GM21526 (cell line): Measurements from ENCODE around the gene ICAM3.
A peak's percentile ranks its signal among the peaks of the same experiment; 100 is the strongest.

ENCODE experiments used
- ATAC-seq: cut with Tn5 transposase; IDR thresholded peaks from one replicate; pipeline ENCODE4 v1.9.1; 2021; ENCODE audit warnings: moderate library complexity; ENCODE audit not compliant: unreplicated experiment, low FRiP score

Gene ICAM3

DNA sequence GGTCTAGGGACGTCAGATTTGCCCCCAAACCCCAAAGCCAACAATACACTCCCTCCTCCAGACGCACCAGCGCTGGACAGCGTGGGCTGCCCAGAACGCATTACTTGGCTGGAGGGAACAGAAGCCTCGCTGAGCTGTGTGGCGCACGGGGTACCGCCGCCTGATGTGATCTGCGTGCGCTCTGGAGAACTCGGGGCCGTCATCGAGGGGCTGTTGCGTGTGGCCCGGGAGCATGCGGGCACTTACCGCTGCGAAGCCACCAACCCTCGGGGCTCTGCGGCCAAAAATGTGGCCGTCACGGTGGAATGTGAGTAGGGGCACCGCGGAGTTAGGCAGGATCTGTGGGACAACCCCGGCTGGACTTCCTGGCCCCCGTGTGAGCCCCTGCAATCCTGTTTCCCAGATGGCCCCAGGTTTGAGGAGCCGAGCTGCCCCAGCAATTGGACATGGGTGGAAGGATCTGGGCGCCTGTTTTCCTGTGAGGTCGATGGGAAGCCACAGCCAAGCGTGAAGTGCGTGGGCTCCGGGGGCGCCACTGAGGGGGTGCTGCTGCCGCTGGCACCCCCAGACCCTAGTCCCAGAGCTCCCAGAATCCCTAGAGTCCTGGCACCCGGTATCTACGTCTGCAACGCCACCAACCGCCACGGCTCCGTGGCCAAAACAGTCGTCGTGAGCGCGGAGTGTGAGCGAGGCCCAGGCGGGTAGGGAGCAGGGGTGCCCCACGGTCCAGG, 45.6 kb downstream of the ICAM3 start:
- no peak for ATAC-seq

DNA sequence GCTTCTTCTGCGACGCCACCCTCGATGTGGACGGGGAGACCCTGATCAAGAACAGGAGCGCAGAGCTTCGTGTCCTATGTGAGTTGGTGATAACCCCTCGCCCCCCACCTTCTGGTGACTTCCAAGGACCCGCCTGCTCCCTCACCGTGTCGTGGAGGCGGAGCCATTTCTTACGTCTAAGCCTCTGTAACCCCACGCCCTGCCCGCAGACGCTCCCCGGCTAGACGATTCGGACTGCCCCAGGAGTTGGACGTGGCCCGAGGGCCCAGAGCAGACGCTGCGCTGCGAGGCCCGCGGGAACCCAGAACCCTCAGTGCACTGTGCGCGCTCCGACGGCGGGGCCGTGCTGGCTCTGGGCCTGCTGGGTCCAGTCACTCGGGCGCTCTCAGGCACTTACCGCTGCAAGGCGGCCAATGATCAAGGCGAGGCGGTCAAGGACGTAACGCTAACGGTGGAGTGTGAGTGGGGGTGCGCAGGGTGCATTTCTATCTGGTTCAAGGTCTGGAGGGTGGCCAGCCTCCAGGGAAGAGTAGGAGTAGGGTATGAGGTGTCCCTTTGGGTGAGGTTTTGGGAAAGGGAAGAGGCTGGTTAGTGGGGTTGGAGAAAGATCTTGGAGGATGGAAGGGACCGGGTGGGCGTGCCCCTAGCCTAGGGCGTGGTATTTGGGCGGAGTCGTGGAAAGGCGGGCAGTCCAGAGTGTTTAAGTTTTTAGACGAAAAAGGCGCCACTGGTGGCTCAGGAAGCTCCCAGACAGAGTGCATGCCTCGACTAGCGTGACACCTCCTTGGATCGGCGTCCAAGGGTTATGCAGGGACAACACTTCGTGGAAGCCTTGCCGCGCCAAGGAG, 46.4 kb downstream of the ICAM3 start:
- ATAC-seq = no peak

DNA sequence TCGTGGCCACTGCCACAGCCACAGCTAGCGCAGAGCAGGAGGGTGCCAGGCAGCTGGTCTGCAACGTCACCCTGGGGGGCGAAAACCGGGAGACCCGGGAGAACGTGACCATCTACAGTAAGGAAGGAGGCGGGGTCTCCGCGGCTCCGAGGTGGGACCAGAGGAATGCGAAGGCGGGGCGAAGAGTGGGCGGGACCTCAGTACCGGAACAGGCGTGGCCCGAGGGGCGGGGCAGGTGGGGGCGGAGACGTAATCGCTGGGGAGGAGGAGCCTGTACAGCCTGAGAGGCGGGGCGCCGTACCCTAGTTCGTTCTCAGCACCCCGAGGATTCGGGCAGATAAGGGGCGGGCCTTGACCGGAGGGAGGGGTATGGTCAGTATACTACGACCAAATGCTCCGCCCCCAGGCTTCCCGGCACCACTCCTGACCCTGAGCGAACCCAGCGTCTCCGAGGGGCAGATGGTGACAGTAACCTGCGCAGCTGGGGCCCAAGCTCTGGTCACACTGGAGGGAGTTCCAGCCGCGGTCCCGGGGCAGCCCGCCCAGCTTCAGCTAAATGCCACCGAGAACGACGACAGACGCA, 47.1 kb downstream of the ICAM3 start:
- ATAC-seq = peak; percentile 38

DNA sequence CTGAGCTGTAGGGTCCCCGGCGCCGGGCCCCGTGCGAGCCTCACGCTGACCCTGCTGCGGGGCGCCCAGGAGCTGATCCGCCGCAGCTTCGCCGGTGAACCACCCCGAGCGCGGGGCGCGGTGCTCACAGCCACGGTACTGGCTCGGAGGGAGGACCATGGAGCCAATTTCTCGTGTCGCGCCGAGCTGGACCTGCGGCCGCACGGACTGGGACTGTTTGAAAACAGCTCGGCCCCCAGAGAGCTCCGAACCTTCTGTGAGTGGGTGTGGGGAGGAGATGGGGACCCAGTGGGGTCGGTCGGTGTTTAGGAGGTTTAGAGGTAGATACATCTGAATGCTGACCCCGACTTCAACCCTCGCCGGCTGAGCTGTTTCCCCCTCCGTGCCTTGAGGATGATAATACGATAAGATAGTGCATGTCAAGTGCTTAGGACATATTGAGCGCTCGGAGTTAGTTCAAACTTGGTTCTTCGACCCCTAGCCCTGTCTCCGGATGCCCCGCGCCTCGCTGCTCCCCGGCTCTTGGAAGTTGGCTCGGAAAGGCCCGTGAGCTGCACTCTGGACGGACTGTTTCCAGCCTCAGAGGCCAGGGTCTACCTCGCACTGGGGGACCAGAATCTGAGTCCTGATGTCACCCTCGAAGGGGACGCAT, 47.7 kb downstream of the ICAM3 start:
- no peak for ATAC-seq

DNA sequence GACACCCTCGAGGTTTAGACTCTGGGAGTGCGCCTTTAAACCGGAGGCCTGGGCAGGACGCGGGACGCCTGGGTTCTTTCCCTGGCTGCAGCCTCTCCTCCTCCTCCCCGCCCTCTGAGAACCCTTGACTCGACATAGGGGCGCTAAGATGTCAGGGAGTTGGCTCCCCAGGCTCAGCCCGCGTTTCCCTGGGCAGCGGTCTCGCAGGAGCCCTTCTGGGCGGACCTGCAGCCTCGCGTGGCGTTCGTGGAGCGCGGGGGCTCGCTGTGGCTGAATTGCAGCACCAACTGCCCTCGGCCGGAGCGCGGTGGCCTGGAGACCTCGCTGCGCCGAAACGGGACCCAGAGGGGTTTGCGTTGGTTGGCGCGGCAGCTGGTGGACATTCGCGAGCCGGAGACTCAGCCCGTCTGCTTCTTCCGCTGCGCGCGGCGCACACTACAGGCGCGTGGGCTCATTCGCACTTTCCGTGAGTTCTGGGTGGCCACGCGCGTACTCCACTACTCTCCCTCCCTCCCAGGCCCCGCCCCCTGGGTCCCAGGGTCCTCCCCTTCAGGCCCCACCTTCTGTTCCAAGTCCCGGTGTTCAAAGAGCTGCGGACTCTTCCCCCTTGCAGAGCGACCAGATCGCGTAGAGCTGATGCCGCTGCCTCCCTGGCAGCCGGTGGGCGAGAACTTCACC, 48.4 kb downstream of the ICAM3 start:
- ATAC-seq = no peak

DNA sequence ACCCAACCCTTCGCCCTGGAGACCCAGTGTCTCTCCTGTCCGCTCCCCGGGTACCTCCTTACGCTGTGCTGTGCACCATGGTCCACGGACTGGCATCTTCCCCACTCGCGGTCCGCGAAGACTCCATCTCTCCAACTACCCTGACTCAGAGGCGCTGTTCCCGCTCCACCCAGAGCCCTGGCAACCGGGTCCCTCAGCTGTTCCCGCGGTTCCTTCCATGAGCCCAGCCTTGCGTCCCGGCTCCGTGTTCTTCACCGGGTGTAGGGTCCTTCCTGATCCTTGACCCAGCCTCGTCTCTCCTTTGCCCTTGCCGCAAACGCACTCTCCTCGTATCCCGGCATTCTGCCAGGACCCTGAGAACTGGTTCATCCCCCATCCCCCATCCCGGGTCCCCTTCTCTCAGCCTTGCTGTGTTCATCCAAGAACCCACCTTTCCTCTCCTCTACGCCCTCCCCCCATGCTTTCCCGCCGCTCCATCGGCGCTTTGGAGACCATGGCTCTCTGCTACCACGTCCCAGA, 49.0 kb downstream of the ICAM3 start:
- no peak for ATAC-seq

DNA sequence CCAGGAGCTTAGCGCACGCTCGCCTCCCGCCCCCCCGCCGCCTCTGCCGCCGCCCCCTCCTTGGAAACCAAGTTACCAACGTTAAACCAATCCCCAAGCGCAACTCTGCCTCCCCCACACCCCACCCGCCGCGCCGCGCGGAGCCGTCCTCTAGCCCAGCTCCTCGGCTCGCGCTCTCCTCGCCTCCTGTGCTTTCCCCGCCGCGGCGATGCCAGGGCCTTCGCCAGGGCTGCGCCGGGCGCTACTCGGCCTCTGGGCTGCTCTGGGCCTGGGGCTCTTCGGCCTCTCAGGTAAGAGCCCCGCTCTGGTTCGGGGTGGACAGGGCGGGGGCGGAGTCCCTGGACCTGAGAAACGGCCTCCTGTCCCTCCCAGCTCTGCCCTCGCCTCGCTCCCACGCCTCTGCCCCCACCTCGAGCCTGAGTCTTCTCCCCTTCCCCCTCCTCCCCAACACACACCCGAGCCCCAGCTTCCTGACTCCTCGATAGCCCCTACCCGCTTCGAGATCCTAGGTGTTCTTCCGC, 49.5 kb downstream of the ICAM3 start, which contains the start of gene ICAM5:
Gene ICAM5 (plus strand): TSS at position 117 of the 521 bp plus-strand sequence. CDS start 92 bp downstream, at position 209.
- ATAC-seq = no peak

DNA sequence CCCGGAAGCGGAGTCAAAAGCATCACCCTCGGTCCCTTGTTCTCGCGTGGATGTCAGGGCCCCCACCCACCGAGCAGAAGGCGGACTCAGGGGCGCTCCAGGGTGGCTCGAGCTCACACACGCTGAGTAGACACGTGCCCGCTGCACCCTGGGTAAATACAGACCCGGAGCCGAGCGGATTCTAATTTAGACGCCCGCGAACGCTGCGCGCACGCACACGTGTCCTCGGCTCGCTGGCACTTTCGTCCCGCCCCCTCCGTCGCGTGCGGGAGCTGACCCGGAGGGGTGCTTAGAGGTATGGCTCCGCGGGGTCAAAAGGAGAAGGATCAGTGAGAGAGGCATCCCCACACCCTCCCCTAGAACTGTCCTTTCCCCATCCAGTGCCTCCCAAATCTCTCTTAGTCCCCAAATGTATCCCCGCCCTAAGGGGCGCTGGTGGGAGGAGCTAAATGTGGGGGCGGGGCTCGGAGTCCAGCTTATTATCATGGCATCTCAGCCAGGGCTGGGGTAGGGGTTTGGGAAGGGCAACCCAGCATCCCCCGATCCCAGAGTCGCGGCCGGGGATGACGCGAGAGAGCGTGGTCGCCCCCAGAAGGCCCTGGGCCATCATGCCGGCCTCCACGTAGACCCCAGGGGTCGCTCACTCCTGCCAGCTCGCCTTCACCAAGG, 50.1 kb downstream of the ICAM3 start:
- no peak for ATAC-seq

DNA sequence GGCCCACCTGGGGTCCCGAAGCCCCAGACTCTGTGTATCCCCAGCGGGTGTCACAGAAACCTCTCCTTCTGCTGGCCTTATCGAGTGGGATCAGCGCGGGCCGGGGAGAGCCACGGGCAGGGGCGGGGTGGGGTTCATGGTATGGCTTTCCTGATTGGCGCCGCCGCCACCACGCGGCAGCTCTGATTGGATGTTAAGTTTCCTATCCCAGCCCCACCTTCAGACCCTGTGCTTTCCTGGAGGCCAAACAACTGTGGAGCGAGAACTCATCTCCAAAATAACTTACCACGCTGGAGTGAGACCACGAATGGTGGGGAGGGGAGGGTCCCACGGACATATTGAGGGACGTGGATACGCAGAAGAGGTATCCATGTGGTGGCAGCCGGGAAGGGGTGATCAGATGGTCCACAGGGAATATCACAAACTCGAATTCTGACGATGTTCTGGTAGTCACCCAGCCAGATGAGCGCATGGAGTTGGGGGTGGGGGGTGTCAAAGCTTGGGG, 50.7 kb downstream of the ICAM3 start:
- ATAC-seq = no peak

DNA sequence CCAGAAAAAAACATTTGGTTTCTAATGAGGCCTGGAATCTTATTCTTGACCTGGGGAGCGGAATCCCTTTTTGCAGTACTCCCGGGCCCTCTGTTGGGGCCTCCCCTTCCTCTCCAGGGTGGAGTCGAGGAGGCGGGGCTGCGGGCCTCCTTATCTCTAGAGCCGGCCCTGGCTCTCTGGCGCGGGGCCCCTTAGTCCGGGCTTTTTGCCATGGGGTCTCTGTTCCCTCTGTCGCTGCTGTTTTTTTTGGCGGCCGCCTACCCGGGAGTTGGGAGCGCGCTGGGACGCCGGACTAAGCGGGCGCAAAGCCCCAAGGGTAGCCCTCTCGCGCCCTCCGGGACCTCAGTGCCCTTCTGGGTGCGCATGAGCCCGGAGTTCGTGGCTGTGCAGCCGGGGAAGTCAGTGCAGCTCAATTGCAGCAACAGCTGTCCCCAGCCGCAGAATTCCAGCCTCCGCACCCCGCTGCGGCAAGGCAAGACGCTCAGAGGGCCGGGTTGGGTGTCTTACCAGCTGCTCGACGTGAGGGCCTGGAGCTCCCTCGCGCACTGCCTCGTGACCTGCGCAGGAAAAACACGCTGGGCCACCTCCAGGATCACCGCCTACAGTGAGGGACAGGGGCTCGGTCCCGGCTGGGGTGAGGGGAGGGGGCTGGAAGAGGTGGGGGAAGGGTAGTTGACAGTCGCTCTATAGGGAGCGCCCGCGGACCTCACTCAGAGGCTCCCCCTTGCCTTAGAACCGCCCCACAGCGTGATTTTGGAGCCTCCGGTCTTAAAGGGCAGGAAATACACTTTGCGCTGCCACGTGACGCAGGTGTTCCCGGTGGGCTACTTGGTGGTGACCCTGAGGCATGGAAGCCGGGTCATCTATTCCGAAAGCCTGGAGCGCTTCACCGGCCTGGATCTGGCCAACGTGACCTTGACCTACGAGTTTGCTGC, 52.4 kb downstream of the ICAM3 start, which contains the start of gene ICAM4:
Gene ICAM4 (plus strand): TSS at position 153 of the 935 bp plus-strand sequence. CDS start 58 bp downstream, at position 211.
- ATAC-seq = no peak

DNA sequence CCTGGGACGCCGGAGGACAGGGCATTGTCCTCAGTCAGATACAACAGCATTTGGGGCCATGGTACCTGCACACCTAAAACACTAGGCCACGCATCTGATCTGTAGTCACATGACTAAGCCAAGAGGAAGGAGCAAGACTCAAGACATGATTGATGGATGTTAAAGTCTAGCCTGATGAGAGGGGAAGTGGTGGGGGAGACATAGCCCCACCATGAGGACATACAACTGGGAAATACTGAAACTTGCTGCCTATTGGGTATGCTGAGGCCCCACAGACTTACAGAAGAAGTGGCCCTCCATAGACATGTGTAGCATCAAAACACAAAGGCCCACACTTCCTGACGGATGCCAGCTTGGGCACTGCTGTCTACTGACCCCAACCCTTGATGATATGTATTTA, 54.0 kb downstream of the ICAM3 start:
- no peak for ATAC-seq

DNA sequence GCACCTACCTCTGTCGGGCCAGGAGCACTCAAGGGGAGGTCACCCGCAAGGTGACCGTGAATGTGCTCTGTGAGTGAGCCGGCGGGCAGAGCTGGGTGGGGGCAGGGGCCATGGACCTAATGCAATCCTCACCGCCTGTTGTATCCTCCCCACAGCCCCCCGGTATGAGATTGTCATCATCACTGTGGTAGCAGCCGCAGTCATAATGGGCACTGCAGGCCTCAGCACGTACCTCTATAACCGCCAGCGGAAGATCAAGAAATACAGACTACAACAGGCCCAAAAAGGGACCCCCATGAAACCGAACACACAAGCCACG, 54.5 kb downstream of the ICAM3 start:
- ATAC-seq = no peak

DNA sequence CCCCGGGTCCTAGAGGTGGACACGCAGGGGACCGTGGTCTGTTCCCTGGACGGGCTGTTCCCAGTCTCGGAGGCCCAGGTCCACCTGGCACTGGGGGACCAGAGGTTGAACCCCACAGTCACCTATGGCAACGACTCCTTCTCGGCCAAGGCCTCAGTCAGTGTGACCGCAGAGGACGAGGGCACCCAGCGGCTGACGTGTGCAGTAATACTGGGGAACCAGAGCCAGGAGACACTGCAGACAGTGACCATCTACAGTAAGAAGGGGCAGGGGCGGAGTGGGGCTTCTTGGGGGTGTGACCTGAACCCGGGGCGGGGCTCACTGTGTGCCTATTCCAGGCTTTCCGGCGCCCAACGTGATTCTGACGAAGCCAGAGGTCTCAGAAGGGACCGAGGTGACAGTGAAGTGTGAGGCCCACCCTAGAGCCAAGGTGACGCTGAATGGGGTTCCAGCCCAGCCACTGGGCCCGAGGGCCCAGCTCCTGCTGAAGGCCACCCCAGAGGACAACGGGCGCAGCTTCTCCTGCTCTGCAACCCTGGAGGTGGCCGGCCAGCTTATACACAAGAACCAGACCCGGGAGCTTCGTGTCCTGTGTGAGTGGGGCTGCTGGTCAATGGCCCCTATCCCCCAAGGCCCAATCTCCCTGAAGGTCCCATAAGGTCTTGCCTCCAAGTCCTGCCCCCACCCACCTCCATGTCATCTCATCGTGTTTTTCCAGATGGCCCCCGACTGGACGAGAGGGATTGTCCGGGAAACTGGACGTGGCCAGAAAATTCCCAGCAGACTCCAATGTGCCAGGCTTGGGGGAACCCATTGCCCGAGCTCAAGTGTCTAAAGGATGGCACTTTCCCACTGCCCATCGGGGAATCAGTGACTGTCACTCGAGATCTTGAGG, 55.1 kb downstream of the ICAM3 start:
- no peak for ATAC-seq
